H1 (cell line): ENCODE results near the gene COL19A1. TPM values are rescaled to one million over a fixed set of nuclear protein-coding genes. Genes with fewer than 3 reads are reported as not detected.

Source experiments
- CTCF ChIA-PET: fragments of 300-600 bp; sonication (Branson Sonifier 250); formaldehyde crosslinking; loops from one replicate; lab custom pipeline; 2021; ENCODE audit not compliant: partially characterized antibody; lab: Charles Lee
- POLR2A ChIA-PET: fragments of 300-600 bp; sonication (Branson Sonifier 250); formaldehyde crosslinking; loops from one replicate; lab custom pipeline; 2021; ENCODE audit warnings: inconsistent platforms; ENCODE audit not compliant: partially characterized antibody; lab: Charles Lee
- DNase-seq, 2 experiments: peaks; one replicate each; pipeline versions ENCODE4 v3.0.0 to v3.0.0-alpha.2; 2010 to 2022; ENCODE audit warnings: low spot score in 2 of 2, low read depth in 1 of 2, mixed read lengths in 1 of 2
- FAIRE-seq: peaks from 2 replicates; lab custom pipeline; 2011; peaks lifted over from hg19 to GRCh38; lab: Jason Lieb, UNC
- H2AFZ ChIP-seq: 2 replicates; pipeline ENCODE4 v1.8.1; 2012; ENCODE audit warnings: low read length, inconsistent platforms
- H2AK5ac ChIP-seq: 2 replicates; pipeline ENCODE4 v1.6.1; 2013; ENCODE audit warnings: low read depth, low read length
- H2BK120ac ChIP-seq: replicated peaks from 2 replicates; pipeline ENCODE3; 2013; ENCODE audit warnings: low read depth, low read length, inconsistent platforms
- H2BK12ac ChIP-seq: 2 replicates; pipeline ENCODE4 v1.6.1; 2013; ENCODE audit warnings: low read depth, low read length
- H2BK15ac ChIP-seq: 2 replicates; pipeline ENCODE4 v1.6.1; 2013; ENCODE audit warnings: low read length
- H2BK20ac ChIP-seq: 2 replicates; pipeline ENCODE4 v1.6.1; 2013; ENCODE audit warnings: low read length
- H2BK5ac ChIP-seq: 2 replicates; pipeline ENCODE4 v1.6.1; 2013; ENCODE audit warnings: low read depth, low read length
- H3K14ac ChIP-seq: 2 replicates; pipeline ENCODE4 v1.6.1; 2013; ENCODE audit warnings: inconsistent platforms; ENCODE audit not compliant: insufficient read length
- H3K18ac ChIP-seq: 2 replicates; pipeline ENCODE4 v1.6.1; 2013; ENCODE audit warnings: low read length; ENCODE audit errors: extremely low read depth
- H3K23ac ChIP-seq: 2 replicates; pipeline ENCODE4 v1.6.1; 2013; ENCODE audit warnings: inconsistent platforms; ENCODE audit not compliant: insufficient read length
- H3K23me2 ChIP-seq: 2 replicates; pipeline ENCODE4 v1.6.1; 2013; ENCODE audit warnings: low read depth, low read length
- H3K27ac ChIP-seq: 2 replicates; pipeline ENCODE4 v1.6.1; 2011; ENCODE audit warnings: low read depth, low read length, inconsistent platforms
- H3K27me3 ChIP-seq, 4 experiments: replicated peaks in 1 of 4; 1 replicate in 1 of 4; 2 replicates in 3 of 4; pipeline versions ENCODE4 v1.6.1 to v1.8.1; 2011 to 2013; ENCODE audit warnings: low read length in 3 of 4, mild to moderate bottlenecking in 3 of 4, inconsistent platforms in 2 of 4, mixed read lengths in 2 of 4, moderate library complexity in 1 of 4; ENCODE audit not compliant: control insufficient read depth in 3 of 4, insufficient read depth in 3 of 4; ENCODE audit errors: extremely low read depth in 1 of 4
- H3K36me3 ChIP-seq, 4 experiments: 2 replicates each; pipeline versions ENCODE4 v1.6.1 to v1.8.1; 2011 to 2013; ENCODE audit warnings: mild to moderate bottlenecking in 4 of 4, low read length in 3 of 4, moderate library complexity in 2 of 4, control low read depth in 1 of 4, inconsistent platforms in 1 of 4; ENCODE audit not compliant: insufficient read depth in 4 of 4, control insufficient read depth in 2 of 4
- H3K4ac ChIP-seq: replicated peaks from 2 replicates; pipeline ENCODE3; 2013; ENCODE audit warnings: low read length, low read depth, mixed read lengths, inconsistent platforms; ENCODE audit not compliant: insufficient read length
- H3K4me1 ChIP-seq, 4 experiments: replicated peaks in 1 of 4; 1 replicate in 1 of 4; 2 replicates in 3 of 4; pipeline versions ENCODE4 v1.6.1 to v1.8.1; 2011 to 2013; ENCODE audit warnings: low read length in 3 of 4, inconsistent platforms in 2 of 4, mixed read lengths in 1 of 4; ENCODE audit not compliant: insufficient read depth in 4 of 4, control insufficient read depth in 3 of 4
- H3K4me2 ChIP-seq, 2 experiments: 2 replicates each; pipeline versions ENCODE4 v1.6.1 to v1.8.1; 2011 to 2013; ENCODE audit warnings: low read depth in 2 of 2, low read length in 2 of 2, control low read depth in 1 of 2, inconsistent platforms in 1 of 2, mild to moderate bottlenecking in 1 of 2; ENCODE audit not compliant: insufficient read depth in 1 of 2
- H3K4me3 ChIP-seq, 4 experiments: fragments of 200-600, 300-600 bp in 1 of 4; sonication (generic), shearing (Covaris generic), sonication (Bioruptor Twin) in 1 of 4; 2 replicates each; pipeline versions ENCODE4 v1.5.1 to v1.8.1; 2011 to 2016; ENCODE audit warnings: low read length in 4 of 4, low read depth in 3 of 4, control low read depth in 2 of 4, inconsistent platforms in 2 of 4, mild to moderate bottlenecking in 2 of 4, mixed read lengths in 1 of 4, moderate library complexity in 1 of 4; ENCODE audit not compliant: insufficient read depth in 2 of 4; ENCODE audit errors: extremely low read depth in 1 of 4
- H3K56ac ChIP-seq: replicated peaks from 2 replicates; pipeline ENCODE3; 2013; ENCODE audit warnings: low read depth, mild to moderate bottlenecking, mixed read lengths, low read length, inconsistent platforms; ENCODE audit not compliant: insufficient read length
- H3K79me1 ChIP-seq: 2 replicates; pipeline ENCODE4 v1.6.1; 2013; ENCODE audit warnings: low read depth, low read length, control low read depth
- H3K79me2 ChIP-seq, 2 experiments: 2 replicates each; pipeline versions ENCODE4 v1.6.1 to v1.8.1; 2012 to 2013; ENCODE audit warnings: low read length in 2 of 2, mild to moderate bottlenecking in 2 of 2, inconsistent platforms in 1 of 2; ENCODE audit not compliant: insufficient read depth in 2 of 2, control insufficient read depth in 1 of 2
- H3K9ac ChIP-seq, 4 experiments: replicated peaks in 1 of 4; 1 replicate in 1 of 4; 2 replicates in 3 of 4; pipeline versions ENCODE4 v1.6.1 to v1.8.1; 2011 to 2013; ENCODE audit warnings: low read depth in 3 of 4, low read length in 3 of 4, control low read depth in 2 of 4, mild to moderate bottlenecking in 2 of 4, moderate library complexity in 2 of 4, inconsistent platforms in 1 of 4; ENCODE audit errors: extremely low read depth in 1 of 4
- H3K9me3 ChIP-seq, 2 experiments: 2 replicates each; pipeline versions ENCODE4 v1.6.1 to v1.8.1; 2012 to 2013; ENCODE audit warnings: mild to moderate bottlenecking in 2 of 2, moderate library complexity in 2 of 2, control low read depth in 1 of 2, inconsistent platforms in 1 of 2, low read depth in 1 of 2, low read length in 1 of 2, mixed read lengths in 1 of 2; ENCODE audit not compliant: insufficient read depth in 2 of 2
- H4K20me1 ChIP-seq, 2 experiments: replicated peaks in 1 of 2; 2 replicates each; pipeline versions ENCODE3 to v1.8.1; 2011 to 2013; ENCODE audit warnings: inconsistent platforms in 2 of 2, low read length in 2 of 2, mild to moderate bottlenecking in 1 of 2; ENCODE audit not compliant: insufficient read depth in 2 of 2, control insufficient read depth in 1 of 2
- H4K5ac ChIP-seq: 2 replicates; pipeline ENCODE4 v1.6.1; 2013; ENCODE audit warnings: low read length, low read depth, mixed read lengths, inconsistent platforms; ENCODE audit not compliant: insufficient read length
- H4K8ac ChIP-seq: 2 replicates; pipeline ENCODE4 v1.8.0; 2013; ENCODE audit warnings: mild to moderate bottlenecking, moderate library complexity, low read length, inconsistent platforms; ENCODE audit not compliant: insufficient read depth; ENCODE audit errors: extremely low read depth
- H4K91ac ChIP-seq: replicated peaks from 2 replicates; pipeline ENCODE3; 2013; ENCODE audit warnings: low read length, mixed read lengths, inconsistent platforms; ENCODE audit not compliant: insufficient read length
- BRCA1 ChIP-seq: IDR thresholded peaks from 2 replicates; pipeline ENCODE4 v1.6.1; 2012; ENCODE audit warnings: low read depth, low read length, improper control_type of control experiment
- CHD1 ChIP-seq: IDR thresholded peaks from 2 replicates; pipeline ENCODE4 v1.6.1; 2012; ENCODE audit warnings: low read depth, low read length, improper control_type of control experiment
- GABPA ChIP-seq: IDR thresholded peaks from 2 replicates; pipeline ENCODE4 v1.6.1; 2011; ENCODE audit warnings: mild to moderate bottlenecking, low read length, moderate library complexity, borderline replicate concordance; ENCODE audit not compliant: insufficient read depth
- GTF2F1 ChIP-seq: IDR thresholded peaks from 2 replicates; pipeline ENCODE4 v1.6.1; 2012; ENCODE audit warnings: low read depth, low read length, improper control_type of control experiment, borderline replicate concordance
- HDAC6 ChIP-seq: IDR thresholded peaks from one replicate; pipeline ENCODE4 v1.7.1; 2012; ENCODE audit warnings: low read depth, mild to moderate bottlenecking, inconsistent platforms, low read length, moderate library complexity
- KDM4A ChIP-seq: IDR thresholded peaks from one replicate; pipeline ENCODE4 v1.7.1; 2012; ENCODE audit warnings: low read depth, mild to moderate bottlenecking, moderate library complexity, low read length, inconsistent platforms; ENCODE audit not compliant: severe bottlenecking
- MAFK ChIP-seq: IDR thresholded peaks from 2 replicates; pipeline ENCODE4 v1.6.1; 2012; ENCODE audit warnings: low read depth, mild to moderate bottlenecking, improper control_type of control experiment, low read length
- PHF8 ChIP-seq: fragments of 200-600 bp; sonication (generic); conservative IDR thresholded peaks from 2 replicates; pipeline ENCODE4 v1.7.1; 2012; ENCODE audit warnings: low read depth, mild to moderate bottlenecking, inconsistent platforms, low read length, moderate library complexity
- POLR2A ChIP-seq, 2 experiments: IDR thresholded peaks; 1 replicate in 1 of 2; 2 replicates in 1 of 2; pipeline ENCODE4 v1.6.1; 2011; ENCODE audit warnings: low read depth in 2 of 2, low read length in 2 of 2, mild to moderate bottlenecking in 2 of 2; ENCODE audit errors: control extremely low read depth in 1 of 2
- RBBP5 ChIP-seq: IDR thresholded peaks from 2 replicates; pipeline ENCODE4 v1.7.1; 2012; ENCODE audit warnings: low read depth, mild to moderate bottlenecking, inconsistent platforms, low read length, moderate library complexity, borderline replicate concordance
- SP2 ChIP-seq: IDR thresholded peaks from 2 replicates; pipeline ENCODE4 v1.6.1; 2012; ENCODE audit warnings: mild to moderate bottlenecking, low read length, inconsistent platforms
- SP4 ChIP-seq: IDR thresholded peaks from 2 replicates; pipeline ENCODE4 v1.6.1; 2012; ENCODE audit warnings: low read length, inconsistent platforms
- TAF7 ChIP-seq: optimal IDR thresholded peaks from 2 replicates; pipeline ENCODE3; 2011; ENCODE audit warnings: low read depth, mild to moderate bottlenecking, inconsistent platforms, low read length, moderate library complexity, borderline replicate concordance
- ZNF274 ChIP-seq: IDR thresholded peaks from 2 replicates; pipeline ENCODE4 v1.7.0; 2012; ENCODE audit warnings: low read length, borderline replicate concordance; ENCODE audit errors: extremely low read depth
- WGBS, 2 experiments: shearing (Covaris generic) in 1 of 2; methylation state at CpG; one replicate each; pipeline versions ENCODE4 v1.1.6 to v1.1.7; 2013 to 2015; ENCODE audit warnings: low lambda C conversion rate in 2 of 2, mixed read lengths in 2 of 2, inconsistent platforms in 1 of 2, low coverage in 1 of 2, missing lambda C conversion rate in 1 of 2; ENCODE audit not compliant: insufficient replicate concordance in 2 of 2, insufficient coverage in 1 of 2, insufficient read length in 1 of 2; ENCODE audit errors: extremely low coverage in 1 of 2, missing lambda C conversion rate in 1 of 2; 5-methylcytosine and 5-hydroxymethylcytosine counted together
- polyA plus RNA-seq, 7 experiments: library from polyadenylated mRNA; depleted of rRNA in 3 of 7; stranded (reverse) in 5 of 7; unstranded in 2 of 7; fragments of >200 nt in 5 of 7; fragments of 200-250 nt in 2 of 7; gene quantifications; 1 replicate in 5 of 7; 2 replicates in 1 of 7; 4 replicates in 1 of 7; pipeline versions ENCODE4 v1.2.1 to v1.2.3, GENCODE V29; 2011 to 2013; ENCODE audit warnings: missing spikeins in 2 of 7, mixed read lengths in 2 of 7
- total RNA-seq: library from RNA; stranded (reverse); fragmentation: NEBNext Ultra II Directional; extraction: Animal tissue kit (Norgen Biotek cat#: 25700); gene quantifications from 2 replicates; pipeline ENCODE4 v1.2.1, GENCODE V29; 2021

COL19A1 gene
- total and polyA plus RNA-seq, 2 of the 8 experiments (the other 6 are each of a cell fraction or from before 2014, with no cell fraction given): not detected

GRCh38 chr6:70124882-70125545 lies 258.7 kb downstream of the COL19A1 start:
- Histone ChIP-seq H3K27ac (no peak overlapping the region), H3K23ac (no peak overlapping the region), H2BK15ac (no peak overlapping the region), H3K56ac (no peak overlapping the region), H2BK20ac (no peak overlapping the region), H2AFZ (no peak overlapping the region), H4K91ac (no peak overlapping the region), H3K23me2 (no peaks in the 10 kb centered on the region), H3K27me3 (no peaks in the 10 kb centered on the region), H3K4me1 (no peaks in the 10 kb centered on the region), H2AK5ac (no peak overlapping the region), H3K36me3 (no peaks in the 10 kb centered on the region), H3K4ac (no peak overlapping the region), H2BK5ac (no peak overlapping the region), H3K79me1 (no peaks in the 10 kb centered on the region), H2BK12ac (no peak overlapping the region), H3K18ac (no peak overlapping the region), H3K14ac (no peak overlapping the region), H3K4me3 (no peak overlapping the region), H3K4me2 (no peak overlapping the region), H4K5ac (no peak overlapping the region), H4K8ac (no peak overlapping the region), H3K79me2 (no peaks in the 10 kb centered on the region), H3K9me3 (no peaks in the 10 kb centered on the region), H2BK120ac (no peak overlapping the region), H3K9ac (no peak overlapping the region), H4K20me1 (no peaks in the 10 kb centered on the region)
- FAIRE-seq (no peak), DNase-seq (no peak)
- WGBS, 2 experiments: 89% methylated on average over 3 of the region's 3 CpGs; no CpG with 5 or more reads in 1 of the 2 experiments
- CTCF ChIA-PET: interaction anchor here (0.7 to 1.1 kb wide), 3 partner anchors 18 to 23 kb away, joined by 3 to 4 read pairs (median 3); no protein-coding TSS in a partner anchor
- POLR2A ChIA-PET: interaction anchor here (1.1 kb wide), 1 partner anchor 30 kb away, joined by 3 read pairs; no protein-coding TSS in a partner anchor
- TF ChIP-seq SP2 (no peak), GABPA (no peak), KDM4A (no peak), HDAC6 (no peak), MAFK (no peak), TAF7 (no peak), POLR2A (IDR thresholded peaks at IDR 0.05; ENCODE audit: control extremely low read depth in 1 of 2, low read depth in 2 of 2, low read length in 2 of 2) (no peak), CHD1 (no peak), SP4 (no peak), GTF2F1 (no peak), ZNF274 (no peak), RBBP5 (no peak), BRCA1 (no peak), PHF8 (no peak)
